Smooth muscle cell (in vitro differentiated cells): ENCODE measurements around the gene EPO. TPM values are rescaled to one million over a fixed set of nuclear protein-coding genes. Genes with fewer than 3 reads are reported as not detected.
"Not testable (repeated sequence)": the region's sequence is repeated elsewhere in the genome, so short reads cannot be mapped to it uniquely, and the experiment has no call there.

Experiments
- DNase-seq: peaks from one replicate; lab custom pipeline; 2025; ENCODE audit not compliant: unreplicated experiment; lab: John Stamatoyannopoulos, UW
- H2AFZ ChIP-seq: fragments of 200-600 bp; sonication (generic); 2 replicates; pipeline ENCODE4 v1.6.0; 2016; ENCODE audit warnings: antibody characterized with exemption, low read depth, mild to moderate bottlenecking
- H3F3A ChIP-seq: fragments of 200-600 bp; sonication (generic); 2 replicates; pipeline ENCODE4 v1.6.0; 2017; ENCODE audit warnings: antibody characterized with exemption, low read depth
- H3K27ac ChIP-seq: fragments of 200-600 bp; sonication (generic); 2 replicates; pipeline ENCODE4 v1.5.1; 2016; ENCODE audit warnings: low read depth, mild to moderate bottlenecking
- H3K27me3 ChIP-seq: fragments of 200-600 bp; sonication (generic); 2 replicates; pipeline ENCODE4 v1.6.1; 2016; ENCODE audit warnings: low read depth, mild to moderate bottlenecking
- H3K36me3 ChIP-seq: fragments of 200-600 bp; sonication (generic); 2 replicates; pipeline ENCODE4 v1.5.1; 2016; ENCODE audit warnings: low read depth
- H3K4me1 ChIP-seq: fragments of 200-600 bp; sonication (generic); 2 replicates; pipeline ENCODE4 v1.5.1; 2016; ENCODE audit warnings: low read depth
- H3K4me2 ChIP-seq: fragments of 200-600 bp; sonication (generic); 2 replicates; pipeline ENCODE4 v1.6.0; 2016; ENCODE audit warnings: mild to moderate bottlenecking
- H3K4me3 ChIP-seq: fragments of 200-600 bp; sonication (generic); 2 replicates; pipeline ENCODE4 v1.5.1; 2016; ENCODE audit warnings: mild to moderate bottlenecking
- H3K79me2 ChIP-seq: fragments of 200-600 bp; sonication (generic); 2 replicates; pipeline ENCODE4 v1.6.0; 2016; ENCODE audit warnings: low read depth, mild to moderate bottlenecking
- H3K9ac ChIP-seq: fragments of 200-600 bp; sonication (generic); 2 replicates; pipeline ENCODE4 v1.6.0; 2016; ENCODE audit warnings: low read depth
- H3K9me3 ChIP-seq: fragments of 200-600 bp; sonication (generic); replicated peaks from 2 replicates; pipeline ENCODE4 v1.5.1; 2016; ENCODE audit warnings: low read depth
- H4K20me1 ChIP-seq: fragments of 200-600 bp; sonication (generic); 2 replicates; pipeline ENCODE4 v1.6.0; 2016; ENCODE audit warnings: low read depth
- WGBS: methylation state at CpG from one replicate; pipeline ENCODE4 v1.1.7; 2016; ENCODE audit warnings: low lambda C conversion rate; 5-methylcytosine and 5-hydroxymethylcytosine counted together
- polyA plus RNA-seq: library from polyadenylated mRNA; unstranded; fragments of >200 nt; fragmentation: Nextera tagmentation; extraction: Ambion mirVana; gene quantifications from 2 replicates; pipeline ENCODE4 v1.2.1, GENCODE V29; 2016
- total RNA-seq: library from RNA; depleted of rRNA; stranded (reverse); fragments of >200 nt; gene quantifications from 2 replicates; pipeline ENCODE4 v1.2.3, GENCODE V29; 2014
- TF ChIP-seq, protein P1 (sequence below): fragments of 200-600 bp; sonication (generic); IDR thresholded peaks from 2 replicates; pipeline ENCODE4 v1.5.1; 2017; ENCODE audit warnings: borderline replicate concordance, mild to moderate bottlenecking, antibody characterized with exemption; ENCODE audit not compliant: insufficient read depth, poor library complexity, severe bottlenecking

Gene EPO
- total and polyA plus RNA-seq, 2 experiments from 2014 or later = not detected

DNA sequence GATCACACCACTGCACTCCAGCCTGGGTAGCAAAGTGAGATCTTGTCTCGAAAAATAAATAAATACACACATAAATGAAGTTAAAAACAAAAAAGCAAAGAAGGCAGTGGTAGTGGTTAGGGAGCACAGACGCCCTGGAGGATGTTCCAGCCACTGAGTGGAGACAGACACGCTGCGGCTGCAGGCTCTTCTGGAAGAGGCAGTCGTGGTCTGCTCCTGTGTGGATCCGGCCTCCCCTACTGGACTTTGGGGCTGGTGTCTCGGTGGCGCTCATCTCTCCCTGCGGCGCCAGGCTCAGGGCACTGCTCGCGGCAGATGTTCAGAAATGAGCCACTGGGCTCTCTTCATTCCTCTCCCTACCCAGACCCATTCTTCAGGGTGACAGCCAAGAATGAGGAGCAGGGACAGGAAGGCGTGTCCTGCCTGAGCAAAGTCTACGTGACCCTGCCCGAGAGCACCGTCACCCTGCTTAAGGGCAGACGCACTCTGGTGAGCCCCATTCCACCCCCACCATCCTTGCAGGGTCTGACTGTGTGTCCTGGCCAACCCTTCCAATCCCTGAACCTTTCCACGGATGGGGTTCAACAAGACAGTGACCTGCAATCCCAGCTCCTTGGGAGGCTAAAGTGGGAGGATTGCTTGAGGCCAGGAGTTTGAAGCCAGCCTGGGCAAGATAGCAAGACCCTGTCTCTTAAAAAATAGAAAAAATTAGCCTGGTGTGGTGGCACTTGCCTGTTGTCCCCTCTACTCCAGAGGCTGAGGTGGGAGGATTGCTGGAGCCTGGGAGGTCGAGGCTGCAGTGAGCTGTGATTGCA lies 39.3 kb downstream of the EPO start:
- WGBS = 84% methylated on average over 19 of the region's 19 CpGs
- TF ChIP-seq, protein P1, sequence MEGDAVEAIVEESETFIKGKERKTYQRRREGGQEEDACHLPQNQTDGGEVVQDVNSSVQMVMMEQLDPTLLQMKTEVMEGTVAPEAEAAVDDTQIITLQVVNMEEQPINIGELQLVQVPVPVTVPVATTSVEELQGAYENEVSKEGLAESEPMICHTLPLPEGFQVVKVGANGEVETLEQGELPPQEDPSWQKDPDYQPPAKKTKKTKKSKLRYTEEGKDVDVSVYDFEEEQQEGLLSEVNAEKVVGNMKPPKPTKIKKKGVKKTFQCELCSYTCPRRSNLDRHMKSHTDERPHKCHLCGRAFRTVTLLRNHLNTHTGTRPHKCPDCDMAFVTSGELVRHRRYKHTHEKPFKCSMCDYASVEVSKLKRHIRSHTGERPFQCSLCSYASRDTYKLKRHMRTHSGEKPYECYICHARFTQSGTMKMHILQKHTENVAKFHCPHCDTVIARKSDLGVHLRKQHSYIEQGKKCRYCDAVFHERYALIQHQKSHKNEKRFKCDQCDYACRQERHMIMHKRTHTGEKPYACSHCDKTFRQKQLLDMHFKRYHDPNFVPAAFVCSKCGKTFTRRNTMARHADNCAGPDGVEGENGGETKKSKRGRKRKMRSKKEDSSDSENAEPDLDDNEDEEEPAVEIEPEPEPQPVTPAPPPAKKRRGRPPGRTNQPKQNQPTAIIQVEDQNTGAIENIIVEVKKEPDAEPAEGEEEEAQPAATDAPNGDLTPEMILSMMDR = no peak
- Histone ChIP-seq H3K9me3 (no peaks in the 10 kb centered on the region), H3K79me2 (no peaks in the 10 kb centered on the region), H3K36me3 (no peaks in the 10 kb centered on the region), H3F3A (no peaks in the 10 kb centered on the region), H2AFZ (no peak overlapping the region), H3K4me1 (peaks cover 3% of the 10 kb centered on the region), H4K20me1 (no peaks in the 10 kb centered on the region), H3K4me3 (no peak overlapping the region), H3K27me3 (no peaks in the 10 kb centered on the region), H3K9ac (no peak overlapping the region), H3K4me2 (no peak overlapping the region), H3K27ac (no peak overlapping the region)
- DNase-seq = no peak

DNA sequence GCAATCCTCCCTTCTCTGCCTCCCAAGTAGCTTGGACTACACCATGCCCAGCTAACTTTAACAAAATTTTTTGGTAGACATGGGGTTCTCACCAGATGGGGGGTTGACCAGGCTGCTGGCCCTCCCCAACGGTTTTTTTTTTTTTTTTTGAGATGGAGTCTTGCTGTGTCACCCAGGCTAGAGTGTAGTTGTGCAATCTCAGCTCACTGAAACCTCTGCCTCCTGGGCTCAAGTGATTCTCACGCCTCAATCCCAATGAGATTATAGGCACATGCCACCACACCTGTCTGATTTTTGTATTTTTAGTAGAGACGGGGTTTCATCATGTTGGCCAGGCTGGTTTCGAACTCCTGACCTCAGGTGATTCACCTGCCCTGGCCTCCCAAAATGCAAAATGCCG lies 42.6 kb downstream of the EPO start:
- H2AFZ ChIP-seq, H3K79me2 ChIP-seq, H4K20me1 ChIP-seq, H3K9me3 ChIP-seq, DNase-seq, H3K27me3 ChIP-seq, H3K27ac ChIP-seq, H3F3A ChIP-seq, H3K36me3 ChIP-seq, H3K4me3 ChIP-seq, H3K9ac ChIP-seq, H3K4me2 ChIP-seq, H3K4me1 ChIP-seq: not testable (repeated sequence)
- 84% methylated on average over 5 of the region's 5 CpGs for WGBS

DNA sequence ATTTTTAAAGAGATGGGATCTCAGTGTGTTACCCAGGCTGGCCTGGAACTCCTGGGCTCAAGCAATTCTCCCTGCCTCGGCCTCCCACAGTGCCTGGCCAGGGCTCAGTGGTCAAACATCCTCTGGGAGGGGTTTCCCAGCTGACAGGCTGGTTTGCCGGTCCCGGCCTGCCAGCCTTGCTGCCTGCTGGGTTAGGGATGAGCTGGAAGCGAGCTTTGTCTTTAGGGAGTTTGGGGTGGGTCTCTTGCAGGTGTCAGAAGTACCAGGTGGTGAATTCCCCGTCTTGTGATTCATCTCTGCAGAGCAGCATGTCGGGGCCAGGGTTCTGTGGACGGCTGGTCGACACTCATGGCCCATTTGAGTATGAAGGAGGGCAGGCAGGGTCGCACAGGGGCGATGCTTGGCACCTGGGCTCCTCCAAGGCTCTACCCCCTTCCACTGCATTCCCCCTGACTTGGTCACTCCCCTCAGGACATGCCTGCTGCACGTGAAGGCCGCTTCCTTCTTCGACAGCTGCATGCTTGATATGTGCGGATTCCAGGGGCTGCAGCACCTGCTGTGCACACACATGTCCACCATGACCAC lies 43.4 kb downstream of the EPO start:
- H3K4me3 ChIP-seq = no peak overlapping the region
- H3K36me3 ChIP-seq = no peaks in the 10 kb centered on the region
- DNase-seq = no peak
- TF ChIP-seq, protein P1 = no peak
- no peaks in the 10 kb centered on the region for H3K79me2 ChIP-seq
- H3K9me3 ChIP-seq = no peaks in the 10 kb centered on the region
- no peaks in the 10 kb centered on the region for H3K27me3 ChIP-seq
- H3K27ac ChIP-seq = no peak overlapping the region
- H2AFZ ChIP-seq = no peak overlapping the region
- no peak overlapping the region for H3K4me2 ChIP-seq
- no peaks in the 10 kb centered on the region for H4K20me1 ChIP-seq
- H3K9ac ChIP-seq = no peak overlapping the region
- 76% methylated on average over 14 of the region's 14 CpGs for WGBS
- peaks cover 3% of the 10 kb centered on the region for H3K4me1 ChIP-seq
- H3F3A ChIP-seq = no peaks in the 10 kb centered on the region

DNA sequence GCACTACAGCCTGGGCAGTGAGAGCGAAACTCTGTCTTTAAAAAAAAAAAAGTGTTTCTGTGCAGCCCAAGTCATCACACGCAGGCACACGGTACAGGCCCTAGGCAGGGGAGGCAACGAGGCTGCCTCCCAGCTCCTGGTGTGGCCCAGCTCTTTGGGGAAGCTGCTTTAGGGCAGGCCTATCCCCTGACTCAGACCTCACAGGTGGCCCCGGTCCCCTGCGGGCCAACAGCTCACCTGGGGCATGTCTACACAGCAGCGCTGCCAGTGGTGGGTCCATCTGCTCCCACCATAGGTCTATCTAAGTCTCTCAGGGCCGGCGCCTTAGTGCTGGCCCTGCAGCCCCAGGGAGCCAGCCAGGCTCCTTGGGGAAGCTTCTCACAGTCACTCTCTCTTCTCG lies 44.6 kb downstream of the EPO start:
- Histone ChIP-seq H3K27me3 (no peaks in the 10 kb centered on the region), H3K9me3 (no peaks in the 10 kb centered on the region), H3K9ac (no peak overlapping the region), H3K27ac (no peak overlapping the region), H3K4me2 (no peak overlapping the region), H4K20me1 (no peaks in the 10 kb centered on the region), H3F3A (no peaks in the 10 kb centered on the region), H3K79me2 (no peaks in the 10 kb centered on the region), H3K36me3 (no peaks in the 10 kb centered on the region), H3K4me1 (peaks cover 3% of the 10 kb centered on the region), H2AFZ (no peak overlapping the region), H3K4me3 (no peak overlapping the region)
- WGBS = 84% methylated on average over 10 of the region's 10 CpGs
- TF ChIP-seq, protein P1 = no peak
- no peak for DNase-seq
